ENCODE data around the gene FAM120AOS.
A peak's percentile ranks its signal among the peaks of the same experiment; 100 is the strongest.

The FAM120AOS gene

DNA sequence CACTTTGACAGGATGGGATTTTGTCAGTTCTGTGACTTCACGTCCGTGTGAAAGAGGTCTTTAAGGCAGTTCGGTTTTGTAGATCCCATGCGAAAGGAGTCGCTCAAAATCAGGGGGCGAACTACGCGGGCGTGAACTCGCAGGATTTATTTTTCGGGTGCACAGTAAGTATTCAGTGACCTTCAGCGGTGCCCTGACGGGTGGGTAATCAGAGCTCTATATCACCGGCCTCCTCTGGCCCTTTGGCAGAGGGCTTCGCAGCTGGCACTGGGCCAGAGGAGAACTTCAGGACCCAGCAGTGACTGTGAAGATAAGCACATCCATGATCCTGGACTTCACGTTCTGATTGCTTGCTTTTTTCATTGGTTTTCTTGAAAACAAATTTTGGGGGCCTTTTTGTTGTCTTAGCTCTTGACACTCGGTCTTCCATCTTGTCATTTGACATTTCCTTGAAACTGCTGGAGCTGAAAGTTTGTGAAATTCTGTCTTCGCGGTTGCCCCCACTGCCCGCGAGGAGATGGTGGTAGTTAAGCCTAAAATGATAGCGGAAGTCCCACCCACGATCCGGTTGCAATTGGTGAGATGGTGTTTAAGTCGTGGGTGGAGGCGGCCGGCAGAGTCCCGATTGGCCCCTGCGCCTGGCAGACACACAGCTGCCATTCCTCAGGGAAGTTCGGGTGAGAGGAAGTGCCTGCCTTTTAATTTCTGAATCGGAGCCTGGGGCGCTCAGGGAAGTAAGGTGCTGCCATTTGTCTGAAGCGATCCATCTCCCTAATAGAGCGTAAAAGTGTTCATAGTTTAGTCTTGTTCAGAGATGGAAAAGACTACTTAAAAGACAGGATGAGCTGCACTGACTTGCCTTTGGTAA is at the start of gene FAM120AOS:
TSS of gene FAM120AOS (minus strand) at position 535 of the 868 bp plus-strand sequence. CDS start 872 bp downstream, outside the sequence.
- DNase-seq: peak; percentile 70 to 82

- no peak for DNase-seq
Observed at GRCh38 chr9:93501406-93501805, 48.0 kb upstream of the FAM120AOS start.

- no peak for DNase-seq
Observed at GRCh38 chr9:93500571-93501298, 47.4 kb upstream of the FAM120AOS start.

- DNase-seq: no peak
Observed at GRCh38 chr9:93496285-93496684, 42.9 kb upstream of the FAM120AOS start.

- no peak for DNase-seq
Observed at GRCh38 chr9:93493949-93494348, 40.6 kb upstream of the FAM120AOS start.

DNA sequence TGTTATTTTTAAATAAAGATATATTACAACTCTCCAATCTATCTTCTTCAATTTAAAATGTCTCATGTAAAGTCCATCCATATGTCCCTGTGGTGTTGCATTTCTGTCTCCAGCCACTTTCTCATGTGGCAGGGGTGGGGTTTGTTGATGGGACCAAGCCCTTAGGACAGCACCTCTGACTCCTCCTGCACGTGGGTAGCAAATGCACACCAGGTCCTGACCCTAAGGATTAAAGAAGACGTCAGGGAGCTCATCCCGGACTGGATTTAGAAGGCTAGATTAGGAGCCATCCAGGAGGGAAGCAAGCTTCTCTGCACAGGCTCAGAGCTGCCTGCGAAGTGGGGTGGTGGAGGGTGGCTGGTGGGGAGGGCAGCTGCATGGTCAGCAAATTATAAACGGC is 38.9 kb upstream of the FAM120AOS start:
- no peak for DNase-seq

DNA sequence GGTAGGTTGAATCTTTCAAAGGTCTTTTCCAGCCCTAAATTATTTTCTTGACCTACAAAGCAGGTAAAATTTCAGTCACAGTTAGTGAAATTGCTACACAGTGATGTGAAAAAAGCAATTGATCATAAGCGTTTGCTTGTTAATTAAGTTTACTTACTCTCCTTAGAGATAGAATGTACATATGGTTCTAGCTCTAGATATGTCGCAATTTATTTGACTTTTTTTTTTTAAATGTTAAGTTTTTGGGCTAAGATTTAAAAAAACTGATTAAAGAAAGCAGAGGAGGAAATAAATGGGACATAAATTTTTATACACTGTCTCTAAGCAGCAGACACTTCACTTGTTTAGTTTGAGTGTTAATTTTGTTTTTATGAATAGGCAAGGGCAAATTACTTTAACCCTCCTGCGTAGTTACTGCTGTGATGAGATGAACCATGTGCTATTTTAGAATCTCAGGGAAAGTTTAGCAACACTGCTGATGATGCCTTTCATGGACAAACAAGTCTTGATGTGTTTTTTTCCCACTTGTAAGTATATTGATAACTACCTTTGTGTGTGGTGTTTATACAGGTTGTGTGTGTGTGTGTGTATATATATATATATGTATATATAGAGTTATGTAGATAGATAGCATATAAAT is 38.3 kb upstream of the FAM120AOS start:
- no peak for DNase-seq

GRCh38 chr9:93488244-93488643 is 34.9 kb upstream of the FAM120AOS start:
- no peak for DNase-seq

DNA sequence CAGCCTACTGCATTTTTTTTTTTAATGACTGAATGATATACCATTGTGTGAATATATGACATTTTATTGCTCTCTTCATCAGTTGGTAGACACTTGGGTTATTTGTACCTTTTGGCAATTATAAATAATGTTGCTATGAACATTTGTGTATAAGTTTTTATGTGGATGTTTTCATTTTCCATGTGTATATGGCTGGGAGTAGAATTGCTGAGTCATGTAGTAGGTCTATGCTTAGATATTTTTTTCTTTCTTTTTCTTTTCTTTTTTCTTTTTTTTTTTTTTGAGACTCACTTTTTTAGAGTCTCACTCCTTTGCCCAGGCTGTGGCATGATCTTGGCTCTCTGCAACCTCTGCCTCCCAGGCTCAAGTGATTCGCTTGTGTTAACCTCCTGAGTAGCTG is 32.9 kb upstream of the FAM120AOS start:
- DNase-seq: no peak

DNA sequence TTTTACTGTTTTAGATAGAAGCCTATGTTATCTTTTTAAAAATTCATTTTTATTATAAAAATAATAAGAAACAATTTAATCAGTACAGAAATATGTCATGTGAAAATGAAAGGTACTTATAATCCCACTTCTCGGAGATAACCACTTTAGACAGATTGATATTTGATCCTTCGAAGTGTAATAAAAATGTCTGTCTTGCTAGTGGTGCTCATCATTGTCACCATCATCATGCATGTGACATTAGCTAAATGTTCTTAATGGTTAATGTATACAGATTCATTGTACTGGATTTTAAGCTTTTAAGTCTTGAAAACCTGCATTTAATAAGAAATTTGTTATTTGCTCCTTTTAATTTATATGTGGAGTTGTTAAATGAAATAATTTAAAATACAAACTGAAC is 30.1 kb upstream of the FAM120AOS start:
- DNase-seq: no peak

GRCh38 chr9:93480728-93481324 is 27.4 kb upstream of the FAM120AOS start:
- no peak for DNase-seq

DNA sequence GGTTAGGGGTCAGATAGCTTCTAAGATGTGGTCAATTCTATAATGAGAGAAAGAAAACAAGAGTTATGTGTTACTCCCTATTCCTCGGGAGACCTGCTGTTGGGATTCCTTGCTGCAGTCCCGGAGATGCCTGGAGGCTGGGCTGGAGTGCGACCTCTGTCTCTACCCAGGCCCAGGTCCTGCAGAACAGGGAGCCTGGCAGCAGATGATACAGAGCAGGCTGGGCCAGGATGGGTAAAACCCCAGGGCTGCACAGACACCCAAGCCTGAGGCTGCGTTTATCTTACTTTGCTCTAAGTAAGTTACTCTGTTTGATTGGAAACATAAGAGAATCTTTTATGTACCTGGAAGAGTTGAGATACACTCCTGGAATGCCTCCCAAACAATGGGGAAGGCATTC is 26.9 kb upstream of the FAM120AOS start:
- no peak for DNase-seq

GRCh38 chr9:93479726-93480125 is 26.3 kb upstream of the FAM120AOS start:
- DNase-seq: no peak

- DNase-seq: no peak
Observed at GRCh38 chr9:93477397-93477796, 24.0 kb upstream of the FAM120AOS start.

DNA sequence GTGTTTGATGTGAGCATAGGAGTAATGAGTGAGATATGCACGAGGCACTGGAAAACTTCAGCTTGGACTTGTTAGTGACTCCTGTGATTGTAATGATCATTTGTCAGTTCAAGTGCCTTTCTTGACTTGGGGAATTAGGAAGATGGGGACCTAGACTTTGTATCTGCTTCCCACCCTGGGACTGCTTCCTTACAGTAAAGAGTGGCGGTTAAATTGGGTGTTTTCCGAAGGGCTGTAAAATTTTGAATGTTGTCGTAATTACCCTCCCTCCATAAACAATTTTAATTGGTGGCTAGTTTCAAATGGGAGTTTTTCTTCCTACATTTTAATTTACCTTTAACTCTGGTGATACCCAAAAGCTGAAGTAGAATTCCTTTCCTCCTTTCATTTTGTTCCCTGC is 23.5 kb upstream of the FAM120AOS start:
- no peak for DNase-seq

DNA sequence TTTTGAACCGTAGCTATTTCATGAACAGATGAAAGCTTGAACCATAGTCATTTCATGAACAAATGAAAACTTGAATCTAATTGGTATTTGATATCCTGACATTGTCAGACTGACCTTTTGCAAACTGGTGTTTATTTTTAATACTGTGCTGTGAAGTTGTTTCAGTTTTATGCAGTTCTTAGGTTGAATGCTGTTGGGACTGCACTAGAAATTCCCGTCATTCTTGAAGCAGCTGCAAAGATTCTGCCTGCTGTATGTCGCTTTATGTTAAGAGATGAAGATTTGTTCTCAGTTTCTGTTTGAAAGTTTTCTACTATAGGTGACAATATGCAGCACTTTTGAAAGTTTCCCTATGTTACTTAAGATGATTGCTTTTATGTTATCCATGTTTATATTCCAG is 22.5 kb upstream of the FAM120AOS start:
- DNase-seq: no peak

DNA sequence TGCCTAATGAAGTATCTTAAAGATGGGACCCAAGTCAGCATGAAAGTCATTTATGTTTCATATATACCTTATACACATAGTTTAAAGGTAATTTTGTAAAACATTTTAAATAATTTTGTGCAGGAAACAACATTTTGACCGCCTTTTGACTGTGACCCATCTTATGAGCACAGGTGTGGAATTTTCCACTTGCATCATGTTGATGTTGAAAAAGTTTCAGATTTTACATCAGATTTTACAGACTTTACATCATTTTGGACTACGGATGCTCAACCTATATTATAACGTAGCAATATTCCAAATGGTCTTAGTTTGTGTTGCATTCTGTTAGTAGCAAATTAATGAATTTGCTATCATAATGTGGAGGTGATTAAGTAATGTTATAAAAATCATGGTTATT is 21.7 kb upstream of the FAM120AOS start:
- DNase-seq: no peak

- DNase-seq: no peak
Observed at GRCh38 chr9:93473411-93473810, 20.0 kb upstream of the FAM120AOS start.

DNA sequence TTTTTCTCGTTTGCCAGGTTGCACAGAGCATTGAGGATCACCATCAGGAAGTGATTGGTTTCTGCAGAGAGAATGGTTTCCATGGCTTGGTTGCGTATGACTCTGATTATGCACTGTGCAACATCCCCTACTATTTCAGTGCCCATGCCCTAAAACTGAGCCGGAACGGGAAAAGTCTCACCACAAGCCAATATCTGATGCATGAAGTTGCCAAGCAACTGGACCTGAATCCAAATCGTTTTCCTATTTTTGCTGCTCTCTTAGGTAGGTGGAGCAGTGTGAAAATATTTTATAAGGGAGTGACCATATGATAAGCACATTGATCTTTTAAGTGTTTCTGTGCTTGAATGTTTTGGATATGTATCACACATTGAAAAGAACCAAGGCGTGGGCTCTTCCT is 17.7 kb upstream of the FAM120AOS start:
- no peak for DNase-seq

DNA sequence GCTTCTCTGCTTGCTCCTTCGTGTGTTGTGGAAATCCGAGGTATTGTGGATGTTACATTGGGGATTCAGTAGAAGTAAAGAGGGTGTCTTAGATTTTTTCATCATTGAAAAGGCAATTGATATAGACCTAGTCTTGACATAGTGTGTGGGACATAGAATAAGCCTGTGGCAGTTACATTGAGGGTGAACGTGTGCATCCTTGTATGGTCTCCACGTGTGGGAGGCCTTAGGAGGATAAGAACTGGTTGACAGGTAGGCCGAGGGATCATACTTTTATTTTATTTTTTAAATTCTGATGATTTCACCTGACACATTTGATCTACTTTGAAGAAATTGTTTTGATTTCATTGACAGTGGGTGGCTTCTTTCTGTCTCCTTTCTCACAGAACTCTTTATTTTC is 17.0 kb upstream of the FAM120AOS start:
- no peak for DNase-seq

DNA sequence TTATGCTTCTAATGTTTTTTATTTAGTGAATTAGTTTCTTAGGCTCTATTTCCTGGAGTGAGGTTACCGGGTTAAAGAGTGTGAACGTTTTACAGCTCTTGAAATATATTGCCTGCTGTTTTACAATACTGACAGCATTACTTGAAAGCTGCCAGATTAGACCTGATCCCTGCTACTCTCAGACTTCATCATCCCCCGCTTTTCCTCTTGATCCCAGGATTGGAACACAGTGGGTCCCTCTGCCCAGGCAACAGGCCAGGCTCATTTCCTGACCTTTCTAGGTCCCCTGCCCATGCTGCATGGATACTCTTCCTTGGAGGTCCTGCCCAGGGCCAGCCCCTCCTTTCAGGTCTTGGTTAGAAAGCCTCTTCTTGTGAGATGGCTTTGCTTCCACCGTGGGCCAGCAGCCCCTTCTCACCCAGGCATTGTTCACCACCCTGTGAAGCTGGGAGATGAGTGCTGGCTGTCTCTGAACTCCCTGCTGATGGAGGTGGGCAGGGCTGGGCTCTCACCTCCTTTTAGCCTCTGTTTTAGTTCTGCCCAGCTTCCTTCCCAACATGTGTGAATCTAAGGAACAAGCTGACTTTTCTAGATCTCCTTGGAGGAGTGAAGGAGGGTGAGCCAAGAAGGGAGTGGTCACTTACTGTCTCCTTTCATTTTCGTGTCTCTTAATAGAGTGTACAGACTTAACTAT is 15.5 kb upstream of the FAM120AOS start:
- no peak for DNase-seq

DNA sequence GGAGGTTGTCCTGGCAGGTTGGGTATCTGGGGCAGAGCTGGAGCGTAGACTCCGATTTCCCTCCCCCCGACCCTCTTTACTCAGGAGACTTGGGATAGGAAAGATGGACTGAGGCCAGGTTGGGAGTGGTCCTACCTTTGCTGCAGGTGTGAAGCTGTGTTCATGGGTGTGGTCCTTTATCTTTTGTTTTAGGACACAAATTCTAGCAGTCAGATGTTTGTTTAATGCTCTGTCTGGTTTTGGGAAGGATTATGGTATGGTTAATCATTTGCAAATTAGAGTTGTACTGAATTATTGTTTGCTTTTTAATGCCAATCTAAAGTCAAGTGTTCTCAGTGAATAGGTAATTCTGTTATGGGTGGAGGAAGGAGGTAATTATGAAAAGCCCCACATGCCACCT is 14.1 kb upstream of the FAM120AOS start:
- DNase-seq: no peak

GRCh38 chr9:93467062-93467416 is 13.7 kb upstream of the FAM120AOS start:
- DNase-seq: no peak

Measured in stimulated activated CD4-positive, alpha-beta T cell treated with anti-CD3 and anti-CD28 coated beads, Interleukin-4, amount 100 ng/mL, for 4 hours (primary cell).